HCT116 (cell line): ENCODE results near the gene G2E3. TPM values are rescaled to one million over a fixed set of nuclear protein-coding genes. Genes with fewer than 3 reads are reported as not detected.

Source experiments
- ATAC-seq: fragments of 200-7000 bp; cut with Tn5 transposase; 2 replicates; pipeline ENCODE4 v1.9.1; 2020; ENCODE audit warnings: mild to moderate bottlenecking, moderate library complexity
- BruUV-seq: library from RNA; stranded (reverse); fragments of 400-500 nt; replicated peaks from 2 replicates; lab custom pipeline; 2021; lab: Mats Ljungman, UMichigan
- CTCF ChIA-PET: fragments of 300-600 bp; sonication (Branson Sonifier 250); formaldehyde crosslinking; loops from one replicate; lab custom pipeline; 2021; ENCODE audit warnings: antibody characterized with exemption; lab: Charles Lee
- POLR2A ChIA-PET: fragments of 300-600, 350-600 bp; sonication (Branson Sonifier 250); formaldehyde crosslinking; loops from one replicate; lab custom pipeline; 2021; ENCODE audit warnings: antibody characterized with exemption; lab: Charles Lee
- RAD21 ChIA-PET, 2 experiments: fragments of 300-600 bp; sonication (Branson Sonifier 250); formaldehyde crosslinking; loops; one replicate each; lab custom pipeline; 2023; ENCODE audit warnings: low total read pairs in 2 of 2; ENCODE audit not compliant: uncharacterized antibody in 2 of 2, unreplicated experiment in 2 of 2, low non-redundant PET in 1 of 2; lab: Charles Lee
- DNase-seq: peaks from one replicate; pipeline ENCODE4 v3.0.0-alpha.2; 2010; ENCODE audit warnings: low read depth, low spot score
- H2AFZ ChIP-seq: fragments of 200-600 bp; shearing (Covaris generic), sonication (generic); 2 replicates; pipeline ENCODE4 v1.6.1; 2017; ENCODE audit warnings: low read depth, mixed run types, mixed read lengths, antibody characterized with exemption, low read length; ENCODE audit not compliant: poor library complexity, severe bottlenecking
- H3K27ac ChIP-seq: 2 replicates; pipeline ENCODE4 v1.5.1; 2012; ENCODE audit warnings: low read depth, low read length
- H3K27me3 ChIP-seq: fragments of 200-600 bp; sonication (generic); 2 replicates; pipeline ENCODE4 v1.6.1; 2016; ENCODE audit warnings: mixed run types, low read length, mixed read lengths; ENCODE audit not compliant: insufficient read depth
- H3K36me3 ChIP-seq, 2 experiments: fragments of 200-500 bp in 1 of 2; fragments of 200-600 bp in 1 of 2; sonication (Bioruptor generic) in 1 of 2; sonication (generic) in 1 of 2; 2 replicates each; pipeline versions ENCODE4 v1.5.1 to v1.6.1; 2014 to 2016; ENCODE audit warnings: low read length in 2 of 2, inconsistent platforms in 1 of 2, mixed read lengths in 1 of 2, mixed run types in 1 of 2; ENCODE audit not compliant: insufficient read depth in 2 of 2, control insufficient read depth in 1 of 2
- H3K4me1 ChIP-seq, 2 experiments: fragments of 200-600 bp in 1 of 2; sonication (generic) in 1 of 2; 2 replicates each; pipeline versions ENCODE4 v1.5.1 to v1.6.1; 2012 to 2017; ENCODE audit warnings: low read length in 2 of 2, inconsistent platforms in 1 of 2, mild to moderate bottlenecking in 1 of 2, mixed read lengths in 1 of 2, mixed run types in 1 of 2, moderate library complexity in 1 of 2; ENCODE audit not compliant: insufficient read depth in 2 of 2, control insufficient read depth in 1 of 2
- H3K4me2 ChIP-seq: fragments of 200-600 bp; sonication (generic); 2 replicates; pipeline ENCODE4 v1.6.1; 2017; ENCODE audit warnings: mixed run types, low read length, mixed read lengths
- H3K4me3 ChIP-seq, 2 experiments: fragments of 200-600 bp in 1 of 2; sonication (generic) in 1 of 2; replicated peaks in 1 of 2; 2 replicates each; pipeline ENCODE4 v1.5.1; 2011 to 2016; ENCODE audit warnings: low read length in 2 of 2, control low read depth in 1 of 2, low read depth in 1 of 2, mild to moderate bottlenecking in 1 of 2, mixed read lengths in 1 of 2, mixed run types in 1 of 2
- H3K79me2 ChIP-seq: fragments of 200-600 bp; sonication (generic); 2 replicates; pipeline ENCODE4 v1.6.1; 2017; ENCODE audit warnings: mild to moderate bottlenecking, mixed run types, low read length, moderate library complexity, mixed read lengths; ENCODE audit not compliant: insufficient read depth
- H3K9ac ChIP-seq: fragments of 200-600 bp; sonication (generic); 2 replicates; pipeline ENCODE4 v1.6.1; 2016; ENCODE audit warnings: low read length, mixed read lengths
- H3K9me2 ChIP-seq: fragments of 200-600 bp; sonication (generic), shearing (Covaris generic); 2 replicates; pipeline ENCODE4 v1.6.1; 2017; ENCODE audit warnings: mixed run types, mild to moderate bottlenecking, moderate library complexity; ENCODE audit not compliant: insufficient read depth
- H3K9me3 ChIP-seq, 2 experiments: fragments of 200-500 bp in 1 of 2; fragments of 200-600 bp in 1 of 2; sonication (Bioruptor generic) in 1 of 2; sonication (generic) in 1 of 2; 2 replicates each; pipeline ENCODE4 v1.6.1; 2014 to 2017; ENCODE audit warnings: low read length in 2 of 2, mixed read lengths in 2 of 2, inconsistent platforms in 1 of 2, low read depth in 1 of 2, mild to moderate bottlenecking in 1 of 2, mixed run types in 1 of 2, moderate library complexity in 1 of 2; ENCODE audit not compliant: control insufficient read depth in 1 of 2, insufficient read depth in 1 of 2
- H4K20me1 ChIP-seq: fragments of 200-600 bp; sonication (generic), shearing (Covaris generic); 2 replicates; pipeline ENCODE4 v1.6.1; 2017; ENCODE audit warnings: mixed run types, mild to moderate bottlenecking, moderate library complexity; ENCODE audit not compliant: insufficient read depth
- CTCF ChIP-seq, 3 experiments: fragments of 200-600 bp in 1 of 3; sonication (generic) in 1 of 3; IDR thresholded peaks in 2 of 3; conservative IDR thresholded peaks in 1 of 3; 2 replicates each; pipeline ENCODE4 v1.5.1; 2012 to 2017; ENCODE audit warnings: low read depth in 2 of 3, low read length in 2 of 3, antibody characterized with exemption in 1 of 3, borderline replicate concordance in 1 of 3, control low read depth in 1 of 3, mild to moderate bottlenecking in 1 of 3, mixed read lengths in 1 of 3, mixed run types in 1 of 3, moderate library complexity in 1 of 3; ENCODE audit not compliant: insufficient read depth in 1 of 3
- EGR1 ChIP-seq: IDR thresholded peaks from 2 replicates; pipeline ENCODE4 v1.6.1; 2012; ENCODE audit warnings: low read depth
- EZH2phosphoT487 ChIP-seq: fragments of 200-600 bp; IDR thresholded peaks from 2 replicates; pipeline ENCODE4 v1.6.1; 2018; ENCODE audit warnings: antibody characterized with exemption, borderline replicate concordance
- POLR2A ChIP-seq: IDR thresholded peaks from 2 replicates; pipeline ENCODE4 v1.7.0; 2011; ENCODE audit warnings: borderline replicate concordance; ENCODE audit not compliant: insufficient read depth, insufficient read length; ENCODE audit errors: extremely low read depth
- RAD21 ChIP-seq: IDR thresholded peaks from 2 replicates; pipeline ENCODE4 v1.6.1; 2012; ENCODE audit warnings: low read depth, mild to moderate bottlenecking
- REST ChIP-seq: IDR thresholded peaks from 2 replicates; pipeline ENCODE4 v1.6.1; 2012; ENCODE audit warnings: low read depth
- SRF ChIP-seq: IDR thresholded peaks from 2 replicates; pipeline ENCODE4 v1.6.1; 2012; ENCODE audit warnings: low read depth
- TCF7L2 ChIP-seq: IDR thresholded peaks from 2 replicates; pipeline ENCODE4 v1.7.0; 2011; ENCODE audit warnings: borderline replicate concordance, inconsistent platforms; ENCODE audit not compliant: insufficient read depth, insufficient read length; ENCODE audit errors: extremely low read depth
- ZFX ChIP-seq: fragments of 450-650 bp; IDR thresholded peaks from 2 replicates; pipeline ENCODE4 v1.6.1; 2017
- ZNF274 ChIP-seq: fragments of 200-500 bp; sonication (Bioruptor generic); IDR thresholded peaks from 2 replicates; pipeline ENCODE4 v1.6.1; 2014; ENCODE audit warnings: mild to moderate bottlenecking, low read depth, low read length, inconsistent platforms
- intact Hi-C: fragments of 100-400 bp; cut with micrococcal nuclease; formaldehyde crosslinking; loops from 2 replicates; pipeline ENCODE4 v1.10.0; 2022
- total RNA-seq: library from RNA; stranded (reverse); gene quantifications from one replicate; pipeline ENCODE4 v1.2.1, GENCODE V29; 2021; ENCODE audit not compliant: unreplicated experiment
- TF ChIP-seq, protein P1 (sequence below): IDR thresholded peaks from 2 replicates; pipeline ENCODE4 v1.6.1; 2012

G2E3 gene
- total RNA-seq, 1 experiment from 2014 or later, result 47.0 TPM

- no peak for DNase-seq
Observed at GRCh38 chr14:30657606-30658163, 98.7 kb downstream of the G2E3 start.

More at GRCh38 chr14:30657606-30658163, 98.7 kb downstream of the G2E3 start:
- no peaks in the 10 kb centered on the region for H3K9me2 ChIP-seq
- no peak overlapping the region for H3K4me3 ChIP-seq
- RAD21 ChIA-PET, result interaction anchor here in 1 of 2 experiments (0.6 kb wide), 1 partner anchor 243 kb away, joined by 3 read pairs; no protein-coding TSS in a partner anchor
- no peaks in the 10 kb centered on the region for H4K20me1 ChIP-seq
- POLR2A ChIA-PET, result no interaction called here
- H3K27me3 ChIP-seq, result no peaks in the 10 kb centered on the region
- CTCF ChIA-PET, result interaction anchor here (0.8 kb wide), 1 partner anchor 14 kb away, joined by 4 read pairs; no protein-coding TSS in a partner anchor
- peaks cover 6% of the 10 kb centered on the region; the same call in 1 of the 2 replicates for H3K79me2 ChIP-seq
- H3K36me3 ChIP-seq, result 0 out of 4 replicates have a peak, but pooled peaks cover 0 to 16% of the 10 kb centered on the region in 2 experiments
- H3K9ac ChIP-seq, result no peak overlapping the region
- no peak overlapping the region for H3K4me2 ChIP-seq
- H3K9me3 ChIP-seq, result no peaks in the 10 kb centered on the region
- H2AFZ ChIP-seq, result no peak overlapping the region
- H3K27ac ChIP-seq, result no peak overlapping the region
- no peak for ATAC-seq
- intact Hi-C loops, result loop anchor here (5.0 kb wide), 1 partner anchor 425 kb away; no protein-coding TSS in a partner anchor
- TF ChIP-seq TCF7L2 (no peak), EGR1 (no peak), EZH2phosphoT487 (no peak), ZNF274 (no peak), REST (no peak), CTCF (IDR thresholded peaks at IDR 0.05 in 2 of 3, conservative IDR thresholded peaks at IDR 0.05 in 1 of 3; ENCODE audit: borderline replicate concordance in 1 of 3, insufficient read depth in 1 of 3, low read depth in 2 of 3, low read length in 2 of 3) (peak; percentile 12 to 40 (median 24); a peak in 4 of 6 replicates), ZFX (no peak), RAD21 (peak; percentile 28; the same call in 1 of the 2 replicates), POLR2A (no peak), SRF (no peak)
- TF ChIP-seq, protein P1, sequence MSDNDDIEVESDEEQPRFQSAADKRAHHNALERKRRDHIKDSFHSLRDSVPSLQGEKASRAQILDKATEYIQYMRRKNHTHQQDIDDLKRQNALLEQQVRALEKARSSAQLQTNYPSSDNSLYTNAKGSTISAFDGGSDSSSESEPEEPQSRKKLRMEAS, result no peak
- no peaks in the 10 kb centered on the region for H3K4me1 ChIP-seq
- no TSS peak for BruUV-seq
